Subcutaneous abdominal adipose tissue (tissue), 5 donors: ENCODE measurements around the gene NEK10.
"Not testable (repeated sequence)": the region's sequence is repeated elsewhere in the genome, so short reads cannot be mapped to it uniquely, and the experiment has no call there.

Experiments
- H3K27ac ChIP-seq: one replicate; pipeline ENCODE4 v1.7.0; 2013; ENCODE audit warnings: low read depth, mild to moderate bottlenecking, inconsistent platforms, low read length, moderate library complexity
- H3K27me3 ChIP-seq, 5 donors: one replicate each; pipeline ENCODE4 v1.7.0; 2013; ENCODE audit warnings: low read length in 5 of 5, inconsistent platforms in 1 of 5; ENCODE audit not compliant: control insufficient read depth in 5 of 5, insufficient read depth in 4 of 5
- H3K36me3 ChIP-seq, 5 donors: one replicate each; pipeline ENCODE4 v1.7.0; 2013; ENCODE audit warnings: low read length in 5 of 5; ENCODE audit not compliant: control insufficient read depth in 5 of 5, insufficient read depth in 5 of 5
- H3K4me1 ChIP-seq, 5 donors: one replicate each; pipeline ENCODE4 v1.7.0; 2013; ENCODE audit warnings: low read length in 5 of 5, mild to moderate bottlenecking in 3 of 5, moderate library complexity in 1 of 5; ENCODE audit not compliant: control insufficient read depth in 5 of 5, insufficient read depth in 5 of 5
- H3K4me3 ChIP-seq, 5 donors: one replicate each; pipeline ENCODE4 v1.7.0; 2013; ENCODE audit warnings: low read length in 5 of 5, low read depth in 1 of 5
- H3K9ac ChIP-seq, 5 donors: one replicate each; pipeline ENCODE4 v1.7.0; 2013; ENCODE audit warnings: low read length in 5 of 5, mild to moderate bottlenecking in 4 of 5, moderate library complexity in 3 of 5
- H3K9me3 ChIP-seq, 5 donors: one replicate each; pipeline ENCODE4 v1.7.0; 2013; ENCODE audit warnings: low read length in 5 of 5; ENCODE audit not compliant: control insufficient read depth in 5 of 5
- donor health status: healthy.
- donor health status: healthy.
- donor health status: healthy.
- donor health status: healthy.
- donor health status: healthy.

The NEK10 gene

GRCh38 chr3:27333843-27334242, 35.3 kb downstream of the NEK10 start:
- H3K9me3 ChIP-seq: no peaks in the 10 kb centered on the region
- H3K27me3 ChIP-seq: no peaks in the 10 kb centered on the region
- H3K9ac ChIP-seq: no peak overlapping the region
- no peak overlapping the region for H3K27ac ChIP-seq
- H3K4me1 ChIP-seq: no peaks in the 10 kb centered on the region
- H3K4me3 ChIP-seq: no peak overlapping the region
- no peaks in the 10 kb centered on the region for H3K36me3 ChIP-seq

- not testable (repeated sequence) for H3K27ac ChIP-seq, H3K4me3 ChIP-seq, H3K9me3 ChIP-seq, H3K27me3 ChIP-seq, H3K36me3 ChIP-seq, H3K9ac ChIP-seq
- H3K4me1 ChIP-seq: peaks cover 0 to 10% (median 5%) of the 10 kb centered on the region in 5 donors
These were observed 40.0 kb downstream of the NEK10 start for GRCh38 chr3:27328982-27329762.

GRCh38 chr3:27326629-27327545, 42.3 kb downstream of the NEK10 start:
- Histone ChIP-seq H3K27ac (no peak overlapping the region), H3K27me3 (no peaks in the 10 kb centered on the region), H3K4me3 (no peak overlapping the region), H3K4me1 (peaks cover 0 to 10% (median 5%) of the 10 kb centered on the region in 5 donors), H3K9ac (no peak overlapping the region), H3K9me3 (no peaks in the 10 kb centered on the region), H3K36me3 (no peaks in the 10 kb centered on the region)

- H3K9ac ChIP-seq: no peak overlapping the region
- H3K36me3 ChIP-seq: no peaks in the 10 kb centered on the region
- H3K27ac ChIP-seq: no peak overlapping the region
- no peak overlapping the region for H3K4me3 ChIP-seq
- H3K4me1 ChIP-seq: peaks cover 0 to 10% (median 5%) of the 10 kb centered on the region in 5 donors
- H3K27me3 ChIP-seq: no peaks in the 10 kb centered on the region
- H3K9me3 ChIP-seq: no peaks in the 10 kb centered on the region
These were observed 43.0 kb downstream of the NEK10 start for GRCh38 chr3:27326202-27326601.

- Histone ChIP-seq H3K4me3 (no peak overlapping the region), H3K9me3 (no peaks in the 10 kb centered on the region), H3K4me1 (peaks cover 0 to 10% (median 5%) of the 10 kb centered on the region in 5 donors), H3K36me3 (no peaks in the 10 kb centered on the region), H3K27ac (no peak overlapping the region), H3K9ac (no peak overlapping the region), H3K27me3 (no peaks in the 10 kb centered on the region)
These were observed 43.8 kb downstream of the NEK10 start for GRCh38 chr3:27325419-27325818.

- Histone ChIP-seq H3K36me3 (no peaks in the 10 kb centered on the region), H3K9ac (no peak overlapping the region), H3K27me3 (no peaks in the 10 kb centered on the region), H3K4me1 (peaks cover 0 to 15% (median 5%) of the 10 kb centered on the region in 5 donors), H3K4me3 (no peak overlapping the region), H3K9me3 (no peaks in the 10 kb centered on the region), H3K27ac (no peak overlapping the region)
These were observed 44.5 kb downstream of the NEK10 start for GRCh38 chr3:27324686-27325085.

- Histone ChIP-seq H3K36me3 (no peaks in the 10 kb centered on the region), H3K9ac (no peak overlapping the region), H3K9me3 (no peaks in the 10 kb centered on the region), H3K4me1 (peaks cover 0 to 17% (median 5%) of the 10 kb centered on the region in 5 donors), H3K4me3 (no peak overlapping the region), H3K27me3 (no peaks in the 10 kb centered on the region), H3K27ac (no peak overlapping the region)
These were observed 46.1 kb downstream of the NEK10 start for GRCh38 chr3:27323087-27323570.

- H3K27ac ChIP-seq: no peak overlapping the region
- H3K9ac ChIP-seq: no peak overlapping the region
- H3K9me3 ChIP-seq: no peaks in the 10 kb centered on the region
- H3K4me3 ChIP-seq: no peak overlapping the region
- no peaks in the 10 kb centered on the region for H3K36me3 ChIP-seq
- H3K4me1 ChIP-seq: peaks cover 0 to 17% (median 5%) of the 10 kb centered on the region in 5 donors
- H3K27me3 ChIP-seq: no peaks in the 10 kb centered on the region
These were observed 46.5 kb downstream of the NEK10 start for GRCh38 chr3:27322634-27323033.

- Histone ChIP-seq H3K9ac (no peak overlapping the region), H3K9me3 (no peaks in the 10 kb centered on the region), H3K27me3 (no peaks in the 10 kb centered on the region), H3K36me3 (no peaks in the 10 kb centered on the region), H3K4me1 (peaks cover 0 to 9% (median 0%) of the 10 kb centered on the region in 5 donors), H3K4me3 (peak overlapping the region in 1 of 5 donors; percentile 19), H3K27ac (no peak overlapping the region)
These were observed 49.2 kb downstream of the NEK10 start for GRCh38 chr3:27319847-27320526.
